Heart right ventricle (tissue), 16 donors: ENCODE measurements around the gene SERPIND1. TPM values are rescaled to one million over a fixed set of nuclear protein-coding genes. Genes with fewer than 3 reads are reported as not detected.

Experiments used
- ATAC-seq, 8 donors: fragments of 200-7000 bp; cut with Tn5 transposase; one replicate each; pipeline ENCODE4 v1.9.1; 2020; ENCODE audit warnings: mild to moderate bottlenecking in 8 of 8, moderate library complexity in 8 of 8, moderate number of reproducible peaks in 1 of 8
- DNase-seq, 2 donors: peaks; one replicate each; pipeline ENCODE4 v3.0.0-alpha.2; 2020
- H3K27ac ChIP-seq, 10 donors: fragments of 200-600 bp; sonication (generic) in 2 of 10; one replicate each; pipeline versions ENCODE4 v1.5.0 to v1.8.0; 2020 to 2022; ENCODE audit warnings: mild to moderate bottlenecking in 3 of 10
- H3K27me3 ChIP-seq, 7 donors: fragments of 200-600 bp; one replicate each; pipeline ENCODE4 v1.8.0; 2021 to 2022; ENCODE audit warnings: mild to moderate bottlenecking in 2 of 7
- H3K36me3 ChIP-seq, 9 donors: fragments of 200-600 bp; sonication (generic) in 1 of 9; one replicate each; pipeline versions ENCODE4 v1.5.0 to v1.8.0; 2020 to 2022; ENCODE audit warnings: mild to moderate bottlenecking in 2 of 9
- H3K4me1 ChIP-seq, 9 donors: fragments of 200-600 bp; sonication (generic) in 1 of 9; one replicate each; pipeline versions ENCODE4 v1.5.0 to v1.8.0; 2020 to 2022; ENCODE audit warnings: mild to moderate bottlenecking in 4 of 9
- H3K4me3 ChIP-seq, 10 donors: fragments of 200-600 bp; sonication (generic) in 2 of 10; one replicate each; pipeline versions ENCODE4 v1.5.0 to v1.8.0; 2020 to 2022; ENCODE audit warnings: mild to moderate bottlenecking in 7 of 10, moderate library complexity in 2 of 10
- H3K9me3 ChIP-seq, 11 donors: fragments of 200-600 bp in 10 of 11; sonication (generic) in 2 of 11; one replicate each; pipeline versions ENCODE4 v1.5.0 to v1.8.0; 2013 to 2022; ENCODE audit warnings: mild to moderate bottlenecking in 2 of 11, control low read depth in 1 of 11, moderate library complexity in 1 of 11
- CTCF ChIP-seq, 9 donors: fragments of 200-600 bp; sonication (generic) in 2 of 9; IDR thresholded peaks; one replicate each; pipeline versions ENCODE4 v1.5.0 to v1.8.0; 2021 to 2022; ENCODE audit warnings: antibody characterized with exemption in 9 of 9, mild to moderate bottlenecking in 5 of 9, moderate library complexity in 1 of 9
- WGBS, 2 donors: extraction: QIAGEN DNeasy Blood & Tissue Kit; methylation state at CpG; one replicate each; pipeline ENCODE4 v1.1.7; 2013; ENCODE audit warnings: inconsistent platforms in 1 of 2; 5-methylcytosine and 5-hydroxymethylcytosine counted together
- intact Hi-C, 10 donors: fragments of 100-400 bp; cut with DNase I; formaldehyde crosslinking; loops; one replicate each; pipeline versions ENCODE4 v1.11.1 to v1.14.2; 2022
- polyA plus RNA-seq, 2 donors: library from polyadenylated mRNA; stranded (reverse); fragments of 200-250 nt; gene quantifications; one replicate each; pipeline ENCODE4 v1.2.3, GENCODE V29; 2013
- total RNA-seq, 10 donors: library from RNA; stranded (reverse); fragmentation: NEBNext Ultra II Directional in 3 of 10; extraction: Animal tissue kit (Norgen Biotek cat#: 25700) in 3 of 10; gene quantifications; one replicate each; pipeline versions ENCODE4 v1.2.1 to v1.2.4, GENCODE V29; 2021 to 2023
- donor health status: Arrhythmogenic right ventricular cardiomyopathy.
- donor health status: ischemic (EF 13 %, LVEDD 7.1; RV severe dilation, severe dysfunction).
- donor health status: healthy with polysubstance abuse.
- donor health status: DM: no; HTN: yes; CAD: no.
- donor health status: DM: no; HTN: no; CAD: no.
- donor health status: ischemic (EF 25% LVEDD 6.9; RV normal size, moderate dysfunction).
- donor health status: ischemic (EF 25% LVEDD 5.7; RV mildly dilated, moderate dysfunction).
- donor health status: healthy.
- donor health status: DM: yes; HTN: yes; CAD: no.
- donor health status: Ischemic cardiomyopathy.
- donor health status: ischemic (EF 35%, LVEDD 5.7; RV mildly dilated, moderate dysfunction).
- donor health status: nonischemic (EF 11% LVEDD 7.7; RV severe dilation, severe dysfunction).
- donor health status: DM: yes; HTN: yes; CAD: no.
- donor health status: PGD.
- donor health status: ischemic (EF 29% LVEDD 5.4; RV normal size, mild dysfunction).
- donor health status: nonischemic (EF 23%, LVEDD 6.1; RV moderate dilation, normal function).

SERPIND1 gene
- total and polyA plus RNA-seq, 12 donors: 0.07 to 0.26 (median 0.09) TPM; not detected in 7

GRCh38 chr22:20782596-20783299 is 8.8 kb downstream of the SERPIND1 start:
- H3K9me3 ChIP-seq: no peaks in the 10 kb centered on the region
- H3K27me3 ChIP-seq: no peaks in the 10 kb centered on the region
- ATAC-seq (no peak), DNase-seq (no peak)
- 96 to 97% methylated on average over 4 of the region's 4 CpGs for WGBS, 2 donors
- no peak overlapping the region for H3K27ac ChIP-seq
- TF ChIP-seq CTCF (IDR thresholded peaks at IDR 0.05): no peak
- no peak overlapping the region for H3K4me3 ChIP-seq
- peaks cover 0 to 38% (median 9%) of the 10 kb centered on the region in 9 donors for H3K4me1 ChIP-seq
- peaks cover 0 to 76% (median 4%) of the 10 kb centered on the region in 9 donors for H3K36me3 ChIP-seq
- intact Hi-C loops: loop anchor here in 2 of 10 donors (5.0 to 10.0 kb wide), 2 partner anchors 50 to 72 kb away; partner anchors contain the start of genes PI4KA (in 1 of the 2) and SNAP29 (in 1 of the 2)

GRCh38 chr22:20783300-20783673 is 9.4 kb downstream of the SERPIND1 start:
- 97% methylated on average over 3 of the region's 3 CpGs for WGBS, 2 donors
- intact Hi-C loops: loop anchor here in 2 of 10 donors (5.0 to 10.0 kb wide), 2 partner anchors 51 to 72 kb away; partner anchors contain the start of genes PI4KA (in 1 of the 2) and SNAP29 (in 1 of the 2)
- ATAC-seq: no peak

GRCh38 chr22:20783844-20784723 is 10.2 kb downstream of the SERPIND1 start:
- ATAC-seq: peak in 1 of 8 donors; percentile 23

More at GRCh38 chr22:20783300-20783673, 9.4 kb downstream of the SERPIND1 start:
- DNase-seq: no peak
- Histone ChIP-seq H3K27me3 (no peaks in the 10 kb centered on the region), H3K4me3 (no peak overlapping the region), H3K36me3 (peaks cover 0 to 77% (median 8%) of the 10 kb centered on the region in 9 donors), H3K27ac (no peak overlapping the region), H3K4me1 (peaks cover 0 to 33% (median 12%) of the 10 kb centered on the region in 9 donors), H3K9me3 (no peaks in the 10 kb centered on the region)
- TF ChIP-seq CTCF (IDR thresholded peaks at IDR 0.05): no peak

More at GRCh38 chr22:20783844-20784723, 10.2 kb downstream of the SERPIND1 start:
- DNase-seq: peak in 1 of 2 donors; percentile 23
- Histone ChIP-seq H3K4me3 (no peak overlapping the region), H3K27ac (no peak overlapping the region), H3K36me3 (peaks cover 0 to 77% (median 8%) of the 10 kb centered on the region in 9 donors), H3K4me1 (peaks cover 0 to 33% (median 12%) of the 10 kb centered on the region in 9 donors), H3K9me3 (no peaks in the 10 kb centered on the region), H3K27me3 (no peaks in the 10 kb centered on the region)
- intact Hi-C loops: loop anchor here in 2 of 10 donors (5.0 to 10.0 kb wide), 2 partner anchors 52 to 71 kb away; partner anchors contain the start of genes PI4KA (in 1 of the 2) and SNAP29 (in 1 of the 2)
- peak; percentile 44 to 73 (median 63) for TF ChIP-seq CTCF (IDR thresholded peaks at IDR 0.05)
- 72 to 80% methylated on average over 14 of the region's 14 CpGs for WGBS, 2 donors
